ENCODE data around the gene SCN5A. TPM values are rescaled to one million over a fixed set of nuclear protein-coding genes. Genes with fewer than 3 reads are reported as not detected.

SCN5A gene
- total and polyA plus RNA-seq, 3 donors from 2014 or later = 0.63 to 0.99 (median 0.73) TPM

GRCh38 chr3:38538773-38539353 lies 110.6 kb downstream of the SCN5A start:
- Histone ChIP-seq H3K27me3 (no peaks in the 10 kb centered on the region), H3K36me3 (ENCODE audit: low read depth, missing control alignments) (no peaks in the 10 kb centered on the region), H3K9me3 (no peaks in the 10 kb centered on the region), H3K4me1 (peaks cover 4% of the 10 kb centered on the region), H3K27ac (no peak overlapping the region), H3K4me3 (no peak overlapping the region)
- no peak for DNase-seq
- intact Hi-C loops (cut with DNase I; ENCODE audit: low total_unique reads) = no loop called here
- no peak for TF ChIP-seq POLR2A (IDR thresholded peaks at IDR 0.05)
- no peak for TF ChIP-seq CTCF (IDR thresholded peaks at IDR 0.05)
- WGBS, 2 donors = 59 to 65% methylated on average over 8 of the region's 8 CpGs

GRCh38 chr3:38536671-38537070 lies 112.8 kb downstream of the SCN5A start:
- 74 to 80% methylated on average over 3 of the region's 3 CpGs for WGBS, 2 donors
- H3K36me3 ChIP-seq (ENCODE audit: low read depth, missing control alignments) = no peaks in the 10 kb centered on the region
- H3K4me1 ChIP-seq = peaks cover 4% of the 10 kb centered on the region
- H3K27ac ChIP-seq = no peak overlapping the region
- intact Hi-C loops (cut with DNase I; ENCODE audit: low total_unique reads) = no loop called here
- TF ChIP-seq POLR2A (IDR thresholded peaks at IDR 0.05) (no peak), CTCF (IDR thresholded peaks at IDR 0.05) (no peak)
- no peak for DNase-seq
- H3K27me3 ChIP-seq = no peaks in the 10 kb centered on the region
- H3K4me3 ChIP-seq = no peak overlapping the region
- no peaks in the 10 kb centered on the region for H3K9me3 ChIP-seq

GRCh38 chr3:38534604-38535003 lies 114.9 kb downstream of the SCN5A start:
- Histone ChIP-seq H3K27ac (no peak overlapping the region), H3K36me3 (ENCODE audit: low read depth, missing control alignments) (no peaks in the 10 kb centered on the region), H3K4me3 (no peak overlapping the region), H3K9me3 (no peaks in the 10 kb centered on the region), H3K27me3 (no peaks in the 10 kb centered on the region), H3K4me1 (peaks cover 4% of the 10 kb centered on the region)
- DNase-seq = no peak
- TF ChIP-seq POLR2A (IDR thresholded peaks at IDR 0.05) (no peak), CTCF (IDR thresholded peaks at IDR 0.05) (no peak)
- intact Hi-C loops (cut with DNase I; ENCODE audit: low total_unique reads) = no loop called here
- 91 to 96% methylated on average over 7 of the region's 7 CpGs for WGBS, 2 donors

- H3K36me3 ChIP-seq (ENCODE audit: low read depth, missing control alignments) = no peaks in the 10 kb centered on the region
- whole genome bisulfite sequencing, 2 donors = 96 to 100% methylated on average over 2 of the region's 2 CpGs
- no peak for TF ChIP-seq CTCF (IDR thresholded peaks at IDR 0.05)
Measured at GRCh38 chr3:38534180-38534579, 115.3 kb downstream of the SCN5A start.

GRCh38 chr3:38533285-38533976 lies 116.1 kb downstream of the SCN5A start:
- Histone ChIP-seq H3K27ac (no peak overlapping the region), H3K27me3 (no peaks in the 10 kb centered on the region), H3K4me1 (no peaks in the 10 kb centered on the region), H3K9me3 (no peaks in the 10 kb centered on the region), H3K4me3 (no peak overlapping the region), H3K36me3 (ENCODE audit: low read depth, missing control alignments) (no peaks in the 10 kb centered on the region)
- DNase-seq = no peak
- TF ChIP-seq POLR2A (IDR thresholded peaks at IDR 0.05) (no peak), CTCF (IDR thresholded peaks at IDR 0.05) (no peak)
- WGBS, 2 donors = 74 to 83% methylated on average over 6 to 13 of the region's 13 CpGs
- intact Hi-C loops (cut with DNase I; ENCODE audit: low total_unique reads) = no loop called here

More at GRCh38 chr3:38534180-38534579, 115.3 kb downstream of the SCN5A start:
- no peaks in the 10 kb centered on the region for H3K27me3 ChIP-seq
- DNase-seq = no peak
- no peaks in the 10 kb centered on the region for H3K9me3 ChIP-seq
- no peak overlapping the region for H3K4me3 ChIP-seq
- H3K4me1 ChIP-seq = peaks cover 4% of the 10 kb centered on the region
- intact Hi-C loops (cut with DNase I; ENCODE audit: low total_unique reads) = no loop called here
- H3K27ac ChIP-seq = no peak overlapping the region
